Measurements from ENCODE around the gene SLC25A43. TPM values are rescaled to one million over a fixed set of nuclear protein-coding genes. Genes with fewer than 3 reads are reported as not detected.
A peak's percentile ranks its signal among the peaks of the same experiment; 100 is the strongest.

The SLC25A43 gene
- 30.4 and 34.4 TPM in 2 replicates for total RNA-seq

DNA sequence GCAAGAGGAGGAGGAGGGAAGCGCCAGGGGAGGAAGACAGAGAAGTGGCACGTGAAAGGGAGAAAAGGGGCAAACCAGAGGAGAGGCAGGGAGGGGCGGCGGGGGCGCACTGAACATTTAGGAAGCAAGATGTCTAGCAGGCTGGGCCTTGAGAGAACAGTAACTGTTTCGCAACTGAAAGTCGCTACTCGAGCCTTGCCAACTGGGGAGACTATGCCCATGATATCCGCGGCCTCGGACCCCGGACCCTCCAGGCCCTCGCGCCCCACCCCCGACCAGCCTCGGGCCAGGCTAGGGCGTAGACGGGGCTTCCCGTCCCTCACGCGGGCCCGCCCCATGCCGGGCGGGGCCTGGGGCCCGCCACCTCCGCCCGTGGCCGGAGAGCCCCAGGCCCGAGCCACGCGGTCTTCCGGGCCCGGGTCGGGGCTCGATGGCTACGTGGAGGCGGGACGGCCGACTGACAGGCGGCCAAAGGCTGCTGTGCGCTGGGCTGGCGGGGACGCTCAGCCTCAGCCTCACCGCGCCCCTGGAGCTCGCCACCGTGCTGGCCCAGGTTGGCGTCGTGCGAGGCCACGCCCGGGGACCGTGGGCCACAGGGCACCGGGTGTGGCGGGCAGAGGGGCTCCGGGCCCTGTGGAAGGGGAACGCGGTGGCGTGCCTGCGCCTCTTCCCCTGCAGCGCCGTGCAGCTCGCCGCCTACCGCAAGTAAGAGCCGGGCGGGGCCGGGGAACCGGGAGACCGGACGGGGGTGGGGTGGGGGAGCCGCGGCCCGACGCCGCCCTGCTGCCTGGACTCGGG lies at the start of gene SLC25A43:
SLC25A43 (plus strand) TSS at position 363 of the 798 bp plus-strand sequence; CDS start at position 431, 68 bp downstream.

GRCh38 chrX:119467842-119468550 lies 68.9 kb downstream of the SLC25A43 start, which contains the start of gene SLC25A5:
SLC25A5 (plus strand) TSS chrX:119468444; CDS start chrX:119468516, 72 bp downstream.

Small RNA genes within 50 kb of the gene (small RNA-seq; reads per million reads assigned to genes)
- 1.6 reads per million, percentile 63 among the genes with 10 or more reads in this experiment for gene RNU1-67P
- not detected for gene RNY3P16

Other genes starting within 250 kb of the SLC25A43 start
- 159 and 180 TPM in 2 replicates for gene PGRMC1, start 163.1 kb upstream of the SLC25A43 start, total RNA-seq
- gene SLC25A5, start 69.1 kb downstream of the SLC25A43 start, total RNA-seq: 148 and 168 TPM in 2 replicates
- 30.2 and 33.0 TPM in 2 replicates for gene STEEP1, start 166.1 kb downstream of the SLC25A43 start, total RNA-seq
- 47.7 and 56.5 TPM in 2 replicates for gene UBE2A, start 175.2 kb downstream of the SLC25A43 start, total RNA-seq
- 5.9 and 6.1 TPM in 2 replicates for gene NKRF, start 207.1 kb downstream of the SLC25A43 start, total RNA-seq

All from articular chondrocyte of knee joint (primary cell).